DMS114 treated with DMSO at 0.1 percent for 48 hours (cell line): ENCODE results near the gene SLC44A5.
"Not testable (repeated sequence)": the region's sequence is repeated elsewhere in the genome, so short reads cannot be mapped to it uniquely, and the experiment has no call there.

Experiments
- DNase-seq: peaks from one replicate; lab custom pipeline; 2025; ENCODE audit not compliant: unreplicated experiment; lab: John Stamatoyannopoulos, UW

Gene SLC44A5

GRCh38 chr1:75469586-75470173 is 141.2 kb downstream of the SLC44A5 start:
- DNase-seq = no peak

- DNase-seq = no peak
Measured at GRCh38 chr1:75461808-75462325, 149.0 kb downstream of the SLC44A5 start.

- DNase-seq = no peak
Measured at GRCh38 chr1:75449998-75450397, 160.9 kb downstream of the SLC44A5 start.

GRCh38 chr1:75444220-75444619 is 166.7 kb downstream of the SLC44A5 start:
- DNase-seq = no peak

GRCh38 chr1:75440274-75440673 is 170.6 kb downstream of the SLC44A5 start:
- DNase-seq = no peak

- no peak for DNase-seq
Measured at GRCh38 chr1:75438355-75438754, 172.6 kb downstream of the SLC44A5 start.

GRCh38 chr1:75431843-75432242 is 179.1 kb downstream of the SLC44A5 start:
- no peak for DNase-seq

GRCh38 chr1:75430526-75430925 is 180.4 kb downstream of the SLC44A5 start:
- DNase-seq = no peak

GRCh38 chr1:75426688-75427087 is 184.2 kb downstream of the SLC44A5 start:
- no peak for DNase-seq

GRCh38 chr1:75425001-75425650 is 185.8 kb downstream of the SLC44A5 start:
- no peak for DNase-seq

GRCh38 chr1:75423616-75424015 is 187.3 kb downstream of the SLC44A5 start:
- DNase-seq = no peak

GRCh38 chr1:75423136-75423535 is 187.8 kb downstream of the SLC44A5 start:
- no peak for DNase-seq

GRCh38 chr1:75421371-75421770 is 189.5 kb downstream of the SLC44A5 start:
- DNase-seq = no peak

- no peak for DNase-seq
Measured at GRCh38 chr1:75415187-75415586, 195.7 kb downstream of the SLC44A5 start.

GRCh38 chr1:75412616-75413015 is 198.3 kb downstream of the SLC44A5 start:
- DNase-seq = no peak

- DNase-seq = not testable (repeated sequence)
Measured at GRCh38 chr1:75404681-75405080, 206.2 kb downstream of the SLC44A5 start.

GRCh38 chr1:75403147-75403646 is 207.7 kb downstream of the SLC44A5 start:
- not testable (repeated sequence) for DNase-seq

- no peak for DNase-seq
Measured at GRCh38 chr1:75400716-75401115, 210.2 kb downstream of the SLC44A5 start.

- no peak for DNase-seq
Measured at GRCh38 chr1:75396745-75397144, 214.2 kb downstream of the SLC44A5 start.

- no peak for DNase-seq
Measured at GRCh38 chr1:75396260-75396659, 214.7 kb downstream of the SLC44A5 start.

- DNase-seq = no peak
Measured at GRCh38 chr1:75394386-75395139, 216.4 kb downstream of the SLC44A5 start.

- DNase-seq = no peak
Measured at GRCh38 chr1:75392278-75392677, 218.6 kb downstream of the SLC44A5 start.
